ENCODE data around the gene SH3BP5.

Gene SH3BP5

GRCh38 chr3:15272426-15273196 is 59.8 kb downstream of the SH3BP5 start:
- DNase-seq, result no peak

- DNase-seq, result peak; percentile 74
These were observed 60.5 kb downstream of the SH3BP5 start for GRCh38 chr3:15271785-15272381.

GRCh38 chr3:15271030-15271429 is 61.4 kb downstream of the SH3BP5 start:
- DNase-seq, result no peak

GRCh38 chr3:15269091-15269989 is 63.0 kb downstream of the SH3BP5 start:
- peak; percentile 91 for DNase-seq

- peak; percentile 92 for DNase-seq
These were observed 64.3 kb downstream of the SH3BP5 start for GRCh38 chr3:15268033-15268631.

DNA sequence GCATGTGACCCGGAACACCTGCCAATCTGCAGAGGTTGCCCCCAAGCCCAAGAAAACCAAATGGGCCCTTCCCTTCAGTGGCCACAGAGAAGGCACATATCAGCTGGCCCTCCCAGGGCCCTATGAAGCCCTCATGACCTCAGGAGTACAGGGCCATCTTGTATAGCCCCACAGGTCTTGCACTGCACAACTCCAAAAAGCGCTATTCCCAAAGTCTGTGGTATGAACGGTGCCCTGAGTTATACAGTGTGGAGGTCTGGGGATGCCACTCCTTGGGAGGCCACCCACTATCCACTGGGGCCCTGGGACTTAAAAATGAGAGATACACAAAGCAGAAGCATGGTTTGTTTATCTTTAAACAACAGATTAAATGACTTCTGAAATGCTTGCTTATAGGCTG is 64.9 kb downstream of the SH3BP5 start:
- no peak for DNase-seq

DNA sequence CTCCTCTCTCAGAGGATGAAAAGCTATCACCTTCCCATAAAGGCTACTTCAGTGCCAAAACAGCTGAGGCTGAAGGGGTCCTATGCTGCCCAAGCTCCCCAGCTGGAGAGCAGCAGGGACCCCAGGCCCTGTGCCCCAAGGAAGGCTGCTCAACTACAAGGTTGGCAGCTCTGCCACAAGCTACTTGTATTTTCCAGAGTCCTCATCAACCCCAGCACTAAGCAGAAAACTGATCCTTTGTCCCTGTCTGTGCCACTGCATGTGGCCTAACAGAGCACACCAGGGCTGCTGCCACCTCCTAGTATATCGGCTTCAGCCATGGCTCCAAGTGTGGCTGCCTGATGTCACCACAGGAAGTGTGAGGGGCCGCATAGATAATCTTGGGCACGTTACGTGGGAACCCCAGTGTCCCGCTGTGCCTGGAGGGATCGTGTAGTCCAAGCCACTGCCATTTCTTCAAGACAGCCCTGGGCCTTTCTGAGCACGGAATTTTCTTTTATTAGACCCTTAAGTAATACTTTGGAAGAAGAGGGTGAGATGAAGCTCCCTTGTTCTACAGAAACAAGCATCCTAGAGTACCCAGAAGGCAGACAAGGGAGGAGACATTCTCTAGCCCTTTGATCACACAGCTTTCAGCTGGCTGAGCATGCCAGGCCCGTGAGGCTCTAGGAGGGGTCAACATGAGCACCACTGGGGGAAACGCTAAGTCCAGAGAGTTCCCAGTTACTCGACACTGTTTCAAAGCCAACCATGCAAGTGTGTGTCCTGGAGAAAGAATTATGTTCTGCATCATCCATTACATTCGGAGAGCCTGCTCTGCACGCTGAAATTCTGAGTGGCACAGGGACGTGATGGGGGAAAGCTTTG is 65.6 kb downstream of the SH3BP5 start:
- no peak for DNase-seq

- DNase-seq, result no peak
These were observed 66.5 kb downstream of the SH3BP5 start for GRCh38 chr3:15265655-15266509.

DNA sequence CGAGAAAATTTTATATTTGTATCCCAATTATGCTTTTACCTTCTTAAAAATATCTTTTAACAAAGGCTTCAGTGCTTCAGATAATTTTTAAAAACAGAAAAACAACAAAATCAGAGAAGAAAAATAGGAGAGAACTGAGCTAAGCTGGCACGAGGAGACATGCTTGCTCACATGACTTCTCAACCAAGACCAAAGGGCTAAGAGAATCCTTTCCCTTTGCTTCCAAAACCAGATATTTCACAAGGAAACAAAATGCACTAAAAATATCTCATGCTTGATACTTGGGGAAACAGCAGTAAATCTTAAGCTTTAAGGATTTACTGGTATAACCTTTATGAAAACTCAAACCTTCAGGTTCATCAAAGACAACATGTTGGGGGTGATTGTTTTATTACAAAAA is 67.9 kb downstream of the SH3BP5 start:
- DNase-seq, result no peak

DNA sequence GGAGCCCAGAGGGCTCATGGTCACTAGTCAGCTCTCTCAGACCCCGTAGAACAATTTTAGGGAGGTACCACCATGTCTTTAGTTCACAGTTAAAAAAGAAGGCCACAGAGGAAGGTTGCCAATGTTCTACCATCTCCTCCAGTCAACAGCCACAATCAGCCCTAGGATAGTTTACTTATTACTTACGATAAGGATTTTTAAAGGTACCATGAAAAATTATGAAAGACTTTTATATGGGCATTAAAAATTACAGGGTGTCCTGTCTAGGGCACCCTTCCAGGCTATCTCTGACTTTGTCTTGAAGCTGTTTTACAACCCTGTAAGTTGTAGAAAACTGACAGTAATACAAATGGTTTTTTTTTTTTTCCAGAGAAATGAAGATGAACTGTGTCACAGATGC is 68.5 kb downstream of the SH3BP5 start:
- DNase-seq, result no peak

GRCh38 chr3:15263120-15263519 is 69.3 kb downstream of the SH3BP5 start:
- no peak for DNase-seq

- no peak for DNase-seq
These were observed 70.4 kb downstream of the SH3BP5 start for GRCh38 chr3:15262021-15262420.

GRCh38 chr3:15261274-15261673 is 71.1 kb downstream of the SH3BP5 start:
- DNase-seq, result no peak

DNA sequence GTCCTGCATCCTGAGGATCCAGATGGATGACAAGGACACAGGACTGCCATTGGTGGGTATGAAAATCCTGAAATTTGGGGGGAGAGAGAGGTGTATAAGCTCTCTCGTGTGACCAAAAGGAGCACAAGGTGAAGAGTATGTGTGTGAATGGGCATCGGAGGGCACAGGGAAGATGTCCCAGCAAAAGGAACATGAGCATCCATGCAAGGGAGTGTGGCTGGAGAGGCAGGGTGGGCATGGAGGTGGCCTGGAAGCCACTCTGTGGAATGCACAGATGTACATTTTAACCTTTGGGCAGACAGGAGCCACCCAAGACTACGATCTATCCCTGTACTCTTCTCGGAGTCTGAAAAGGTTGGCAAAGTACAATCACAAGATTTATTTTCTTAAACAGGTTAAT is 71.9 kb downstream of the SH3BP5 start:
- no peak for DNase-seq

- DNase-seq, result no peak
These were observed 73.7 kb downstream of the SH3BP5 start for GRCh38 chr3:15258720-15259119.

- DNase-seq, result no peak
These were observed 75.5 kb downstream of the SH3BP5 start for GRCh38 chr3:15256861-15257341.

GRCh38 chr3:15255215-15255614 is 77.2 kb downstream of the SH3BP5 start:
- DNase-seq, result no peak

- no peak for DNase-seq
These were observed 79.2 kb downstream of the SH3BP5 start for GRCh38 chr3:15253023-15253697.

- no peak for DNase-seq
These were observed 86.2 kb downstream of the SH3BP5 start for GRCh38 chr3:15246186-15246585.

DNA sequence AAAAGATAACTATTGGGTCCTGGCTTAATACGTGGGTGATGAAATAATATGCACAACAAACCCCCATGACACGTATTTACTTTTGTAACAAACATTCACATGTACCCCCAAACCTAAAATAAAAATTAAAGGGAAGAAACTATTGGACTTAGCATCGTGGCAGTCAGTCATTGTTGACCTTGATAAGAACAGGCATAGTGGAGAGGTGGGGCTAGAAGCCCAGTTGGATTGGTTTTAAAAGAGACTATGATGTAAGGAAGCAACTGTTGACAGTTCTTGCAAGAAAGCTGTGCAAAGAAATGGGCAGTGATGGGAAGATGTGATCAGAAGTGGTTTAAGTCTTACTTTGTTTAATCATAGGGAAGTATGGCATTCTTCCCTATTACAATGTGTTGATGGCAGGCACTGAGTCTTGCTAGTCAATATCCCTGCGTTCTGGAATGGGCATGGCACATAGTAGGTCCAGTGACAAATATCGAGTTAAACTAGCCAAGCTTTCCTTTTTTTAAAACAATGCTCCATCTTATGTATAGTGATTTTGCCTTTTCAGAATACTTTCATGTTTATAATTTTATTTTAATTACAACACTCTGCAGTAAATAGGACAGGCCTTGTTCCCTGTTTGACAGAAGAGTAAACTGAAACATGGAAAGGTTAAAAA is 88.4 kb downstream of the SH3BP5 start:
- no peak for DNase-seq

All from stimulated activated CD4-positive, alpha-beta T cell treated with anti-CD3 and anti-CD28 coated beads, Interleukin-15, amount 100 ng/mL, for 24 hours (primary cell).